HEK293 (cell line): ENCODE results near the gene BMP6.

ENCODE experiments used
- CTCF ChIA-PET: fragments of 350-600 bp; formaldehyde crosslinking; extraction: SDS; loops from one replicate; lab custom pipeline; 2021; ENCODE audit warnings: antibody characterized with exemption; lab: Yijun Ruan, JAX
- POLR2A ChIA-PET: fragments of 300-600 bp; formaldehyde crosslinking; extraction: SDS; loops from one replicate; lab custom pipeline; 2020; ENCODE audit warnings: antibody characterized with exemption, inconsistent platforms; lab: Yijun Ruan, JAX
- H3K27ac ChIP-seq: fragments of 200-500 bp; sonication (Bioruptor generic); 2 replicates; pipeline ENCODE4 v1.5.1; 2014; ENCODE audit warnings: low read depth, low read length, control low read depth, inconsistent platforms; ENCODE audit errors: extremely low read depth
- H3K36me3 ChIP-seq, 2 experiments: fragments of 200-500 bp in 1 of 2; sonication (Bioruptor generic) in 1 of 2; 1 replicate in 1 of 2; 2 replicates in 1 of 2; pipeline ENCODE4 v1.5.1; 2014 to 2017; ENCODE audit warnings: inconsistent platforms in 2 of 2, low read length in 2 of 2; ENCODE audit not compliant: control insufficient read depth in 2 of 2, insufficient read depth in 1 of 2
- H3K4me1 ChIP-seq: fragments of 200-500 bp; sonication (Bioruptor generic); 2 replicates; pipeline ENCODE4 v1.5.1; 2014; ENCODE audit warnings: mild to moderate bottlenecking, low read length, inconsistent platforms; ENCODE audit not compliant: control insufficient read depth, insufficient read depth
- H3K4me3 ChIP-seq: 2 replicates; pipeline ENCODE4 v1.5.1; 2011; ENCODE audit warnings: low read depth, mild to moderate bottlenecking, control low read depth, low read length, moderate library complexity
- H3K9me3 ChIP-seq: fragments of 200-500 bp; sonication (Bioruptor generic); 2 replicates; pipeline ENCODE4 v1.5.1; 2014; ENCODE audit warnings: low read depth, low read length, inconsistent platforms; ENCODE audit not compliant: control insufficient read depth, insufficient read depth
- ATF2 ChIP-seq: fragments of 450-650 bp; formaldehyde crosslinking; IDR thresholded peaks from 2 replicates; pipeline ENCODE4 v1.5.1; 2016; ENCODE audit warnings: missing biosample characterization, missing genetic modification characterization, low read depth
- FEZF1 ChIP-seq: fragments of 450-650 bp; formaldehyde crosslinking; IDR thresholded peaks from 2 replicates; pipeline ENCODE4 v1.5.1; 2016; ENCODE audit warnings: missing biosample characterization, missing genetic modification characterization
- HIC1 ChIP-seq: fragments of 450-650 bp; formaldehyde crosslinking; IDR thresholded peaks from 2 replicates; pipeline ENCODE4 v1.5.1; 2016; ENCODE audit warnings: missing biosample characterization, missing genetic modification characterization
- HOXC10 ChIP-seq: sonication (generic); formaldehyde crosslinking; IDR thresholded peaks from 2 replicates; pipeline ENCODE4 v1.8.1; 2023; ENCODE audit warnings: mild to moderate bottlenecking, missing genetic modification reagents
- KLF8 ChIP-seq: fragments of 450-650 bp; formaldehyde crosslinking; IDR thresholded peaks from 2 replicates; pipeline ENCODE4 v1.5.1; 2016; ENCODE audit warnings: missing biosample characterization, missing genetic modification characterization
- REPIN1 ChIP-seq: fragments of 450-650 bp; formaldehyde crosslinking; IDR thresholded peaks from 2 replicates; pipeline ENCODE4 v1.5.1; 2017; ENCODE audit warnings: missing biosample characterization, missing genetic modification characterization, low read depth
- SALL2 ChIP-seq: fragments of 450-650 bp; formaldehyde crosslinking; IDR thresholded peaks from 2 replicates; pipeline ENCODE4 v1.5.0; 2017; ENCODE audit warnings: missing biosample characterization, mild to moderate bottlenecking, missing genetic modification characterization, borderline replicate concordance
- SCRT1 ChIP-seq: fragments of 450-650 bp; formaldehyde crosslinking; IDR thresholded peaks from 2 replicates; pipeline ENCODE4 v1.5.1; 2016; ENCODE audit warnings: missing biosample characterization, missing genetic modification characterization, borderline replicate concordance
- SCRT2 ChIP-seq: fragments of 450-650 bp; formaldehyde crosslinking; IDR thresholded peaks from 2 replicates; pipeline ENCODE4 v1.5.1; 2016; ENCODE audit warnings: missing biosample characterization, missing genetic modification characterization
- ZBTB48 ChIP-seq: fragments of 450-650 bp; formaldehyde crosslinking; IDR thresholded peaks from 2 replicates; pipeline ENCODE4 v1.5.1; 2016; ENCODE audit warnings: missing biosample characterization, missing genetic modification characterization
- ZBTB6 ChIP-seq: fragments of 450-650 bp; formaldehyde crosslinking; IDR thresholded peaks from 2 replicates; pipeline ENCODE4 v1.5.1; 2017; ENCODE audit warnings: missing biosample characterization, missing genetic modification characterization
- ZBTB7A ChIP-seq: fragments of 450-650 bp; formaldehyde crosslinking; IDR thresholded peaks from 2 replicates; pipeline ENCODE4 v1.5.1; 2016; ENCODE audit warnings: low read depth, missing biosample characterization, missing genetic modification characterization
- ZFP69B ChIP-seq: fragments of 450-650 bp; formaldehyde crosslinking; IDR thresholded peaks from 2 replicates; pipeline ENCODE4 v1.5.1; 2016; ENCODE audit warnings: missing biosample characterization, missing genetic modification characterization
- ZIC2 ChIP-seq: fragments of 450-650 bp; formaldehyde crosslinking; IDR thresholded peaks from 2 replicates; pipeline ENCODE4 v1.5.1; 2016; ENCODE audit warnings: missing biosample characterization, missing genetic modification characterization
- ZNF157 ChIP-seq: fragments of 450-650 bp; formaldehyde crosslinking; IDR thresholded peaks from 2 replicates; pipeline ENCODE4 v1.5.1; 2016; ENCODE audit warnings: missing biosample characterization, missing genetic modification characterization
- ZNF184 ChIP-seq: fragments of 450-650 bp; IDR thresholded peaks from 2 replicates; pipeline ENCODE4 v1.5.1; 2018; ENCODE audit warnings: missing biosample characterization, mild to moderate bottlenecking, missing genetic modification characterization
- ZNF2 ChIP-seq: fragments of 450-650 bp; formaldehyde crosslinking; IDR thresholded peaks from 2 replicates; pipeline ENCODE4 v1.5.1; 2016; ENCODE audit warnings: missing biosample characterization, missing genetic modification characterization
- ZNF211 ChIP-seq: fragments of 450-650 bp; formaldehyde crosslinking; IDR thresholded peaks from 2 replicates; pipeline ENCODE4 v1.5.1; 2016; ENCODE audit warnings: low read depth, missing biosample characterization, missing genetic modification characterization
- ZNF239 ChIP-seq: fragments of 450-650 bp; formaldehyde crosslinking; IDR thresholded peaks from 2 replicates; pipeline ENCODE4 v1.5.1; 2016; ENCODE audit warnings: missing biosample characterization, missing genetic modification characterization
- ZNF302 ChIP-seq: fragments of 450-650 bp; formaldehyde crosslinking; IDR thresholded peaks from 2 replicates; pipeline ENCODE4 v1.5.1; 2016; ENCODE audit warnings: missing biosample characterization, missing genetic modification characterization, low read depth
- ZNF354C ChIP-seq: fragments of 450-650 bp; formaldehyde crosslinking; IDR thresholded peaks from 2 replicates; pipeline ENCODE4 v1.5.1; 2016; ENCODE audit warnings: missing biosample characterization, missing genetic modification characterization, low read depth, borderline replicate concordance
- ZNF37A ChIP-seq: fragments of 450-650 bp; IDR thresholded peaks from 2 replicates; pipeline ENCODE4 v1.5.1; 2018; ENCODE audit warnings: missing biosample characterization, missing genetic modification characterization
- ZNF398 ChIP-seq: fragments of 450-650 bp; formaldehyde crosslinking; IDR thresholded peaks from 2 replicates; pipeline ENCODE4 v1.5.1; 2017; ENCODE audit warnings: missing biosample characterization, missing genetic modification characterization
- ZNF473 ChIP-seq: fragments of 450-650 bp; formaldehyde crosslinking; IDR thresholded peaks from 2 replicates; pipeline ENCODE4 v1.5.1; 2017; ENCODE audit warnings: missing biosample characterization, missing genetic modification characterization
- ZNF585B ChIP-seq: fragments of 450-650 bp; formaldehyde crosslinking; IDR thresholded peaks from 2 replicates; pipeline ENCODE4 v1.5.1; 2016; ENCODE audit warnings: missing biosample characterization, missing genetic modification characterization
- ZNF629 ChIP-seq: fragments of 450-650 bp; formaldehyde crosslinking; IDR thresholded peaks from 2 replicates; pipeline ENCODE4 v1.5.1; 2017; ENCODE audit warnings: missing biosample characterization, missing genetic modification characterization
- ZNF654 ChIP-seq: fragments of 450-650 bp; formaldehyde crosslinking; IDR thresholded peaks from 2 replicates; pipeline ENCODE4 v1.5.1; 2016; ENCODE audit warnings: low read depth, missing biosample characterization, missing genetic modification characterization
- ZNF701 ChIP-seq: fragments of 450-650 bp; formaldehyde crosslinking; IDR thresholded peaks from 2 replicates; pipeline ENCODE4 v1.5.1; 2016; ENCODE audit warnings: missing biosample characterization, missing genetic modification characterization
- ZNF792 ChIP-seq: fragments of 450-650 bp; formaldehyde crosslinking; IDR thresholded peaks from 2 replicates; pipeline ENCODE4 v1.5.1; 2016; ENCODE audit warnings: missing biosample characterization, missing genetic modification characterization

The BMP6 gene

GRCh38 chr6:7828124-7828523 lies 102.2 kb downstream of the BMP6 start:
- Histone ChIP-seq H3K9me3 (no peaks in the 10 kb centered on the region), H3K36me3 (no peaks in the 10 kb centered on the region), H3K27ac (no peak overlapping the region), H3K4me3 (no peak overlapping the region), H3K4me1 (no peaks in the 10 kb centered on the region)
- ChIA-PET POLR2A (no interaction called here), CTCF (interaction anchor here (0.7 kb wide), 1 partner anchor 1559 kb away, joined by 3 read pairs; no protein-coding TSS in a partner anchor)
- no peak for TF ChIP-seq SALL2 (tag by site-specific recombination)
- no peak for TF ChIP-seq SCRT2
- no peak for TF ChIP-seq ZNF2
- no peak for TF ChIP-seq ZNF239
- no peak for TF ChIP-seq SCRT1 (tag by site-specific recombination)
- no peak for TF ChIP-seq ZBTB7A (tag by site-specific recombination)
- TF ChIP-seq ZNF701 (tag by site-specific recombination) = no peak
- TF ChIP-seq HOXC10 (CRISPR knock-in tag) = no peak
- TF ChIP-seq ZNF184 (tag by site-specific recombination) = no peak
- TF ChIP-seq ZNF473 = no peak

GRCh38 chr6:7832904-7833750 lies 107.2 kb downstream of the BMP6 start:
- Histone ChIP-seq H3K36me3 (no peaks in the 10 kb centered on the region), H3K4me3 (no peak overlapping the region), H3K4me1 (peaks cover 6% of the 10 kb centered on the region), H3K27ac (no peak overlapping the region; the same call in 1 of the 2 replicates), H3K9me3 (no peaks in the 10 kb centered on the region)
- ChIA-PET CTCF (interaction anchor here (0.6 to 1.0 kb wide), 4 partner anchors 33 to 217 kb away, joined by 3 to 4 read pairs (median 4); no protein-coding TSS in a partner anchor), POLR2A (no interaction called here)
- TF ChIP-seq ZNF211 (tag by site-specific recombination) (no peak), KLF8 (tag by site-specific recombination) (no peak), ZBTB48 (tag by site-specific recombination) (no peak), ATF2 (tag by site-specific recombination) (peak; percentile 21; the same call in 1 of the 2 replicates), ZNF302 (tag by site-specific recombination) (no peak), ZNF354C (tag by site-specific recombination) (no peak), ZIC2 (tag by site-specific recombination) (no peak), ZNF629 (tag by site-specific recombination) (peak; percentile 18; the same call in 1 of the 2 replicates), FEZF1 (tag by site-specific recombination) (peak; percentile 66), ZNF398 (peak; percentile 66; the same call in 1 of the 2 replicates), HIC1 (tag by site-specific recombination) (no peak), REPIN1 (tag by site-specific recombination) (no peak), ZNF37A (tag by site-specific recombination) (no peak), ZNF157 (tag by site-specific recombination) (no peak), ZNF585B (tag by site-specific recombination) (no peak), ZNF792 (no peak), ZBTB6 (tag by site-specific recombination) (no peak), ZFP69B (tag by site-specific recombination) (peak; percentile 56; the same call in 1 of the 2 replicates), ZNF654 (tag by site-specific recombination) (no peak)
